HG03521 (cell line): ENCODE data around the gene ATXN1.
A peak's percentile ranks its signal among the peaks of the same experiment; 100 is the strongest.
"Not testable (repeated sequence)": the region's sequence is repeated elsewhere in the genome, so short reads cannot be mapped to it uniquely, and the experiment has no call there.

Source experiments
- ATAC-seq: cut with Tn5 transposase; IDR thresholded peaks from one replicate; pipeline ENCODE4 v1.9.1; 2021; ENCODE audit warnings: mild to moderate bottlenecking, moderate library complexity; ENCODE audit not compliant: unreplicated experiment

The ATXN1 gene

GRCh38 chr6:16468991-16469615 is 292.2 kb downstream of the ATXN1 start:
- no peak for ATAC-seq

- no peak for ATAC-seq
Measured at GRCh38 chr6:16466800-16467553, 294.3 kb downstream of the ATXN1 start.

GRCh38 chr6:16464045-16464444 is 297.2 kb downstream of the ATXN1 start:
- no peak for ATAC-seq

- ATAC-seq, result not testable (repeated sequence)
Measured at GRCh38 chr6:16463246-16463645, 298.0 kb downstream of the ATXN1 start.

GRCh38 chr6:16461491-16461890 is 299.8 kb downstream of the ATXN1 start:
- ATAC-seq, result no peak

GRCh38 chr6:16459472-16459871 is 301.8 kb downstream of the ATXN1 start:
- ATAC-seq, result not testable (repeated sequence)

- no peak for ATAC-seq
Measured at GRCh38 chr6:16452348-16452747, 308.9 kb downstream of the ATXN1 start.

GRCh38 chr6:16450821-16451220 is 310.4 kb downstream of the ATXN1 start:
- ATAC-seq, result no peak

GRCh38 chr6:16450285-16450684 is 311.0 kb downstream of the ATXN1 start:
- no peak for ATAC-seq

GRCh38 chr6:16446273-16446672 is 315.0 kb downstream of the ATXN1 start:
- no peak for ATAC-seq

- ATAC-seq, result no peak
Measured at GRCh38 chr6:16442031-16442430, 319.2 kb downstream of the ATXN1 start.

GRCh38 chr6:16441262-16441661 is 320.0 kb downstream of the ATXN1 start:
- no peak for ATAC-seq

GRCh38 chr6:16440636-16441212 is 320.5 kb downstream of the ATXN1 start:
- ATAC-seq, result no peak

GRCh38 chr6:16438718-16439591 is 322.3 kb downstream of the ATXN1 start:
- ATAC-seq, result no peak

GRCh38 chr6:16437984-16438383 is 323.3 kb downstream of the ATXN1 start:
- ATAC-seq, result no peak

- no peak for ATAC-seq
Measured at GRCh38 chr6:16437095-16437494, 324.2 kb downstream of the ATXN1 start.

- no peak for ATAC-seq
Measured at GRCh38 chr6:16436550-16436949, 324.7 kb downstream of the ATXN1 start.

GRCh38 chr6:16434885-16435284 is 326.4 kb downstream of the ATXN1 start:
- ATAC-seq, result no peak

- no peak for ATAC-seq
Measured at GRCh38 chr6:16433338-16433890, 327.8 kb downstream of the ATXN1 start.

- ATAC-seq, result peak; percentile 42
Measured at GRCh38 chr6:16432075-16433032, 328.9 kb downstream of the ATXN1 start.
